Gastrocnemius medialis (tissue), 4 donors: Measurements from ENCODE around the gene ADRA1B.

Source experiments
- CTCF ChIP-seq, 5 experiments: fragments of 450-650 bp in 3 of 5; fragments of 200-600 bp in 2 of 5; sonication (generic) in 2 of 5; IDR thresholded peaks in 4 of 5; conservative IDR thresholded peaks in 1 of 5; 1 replicate in 4 of 5; 2 replicates in 1 of 5; pipeline ENCODE4 v1.5.1; 2016 to 2019; ENCODE audit warnings: antibody characterized with exemption in 5 of 5, mild to moderate bottlenecking in 3 of 5, moderate library complexity in 3 of 5
- POLR2A ChIP-seq, 2 donors: fragments of 450-650 bp; IDR thresholded peaks; one replicate each; pipeline ENCODE4 v1.6.1; 2017; ENCODE audit warnings: antibody characterized with exemption in 2 of 2, mild to moderate bottlenecking in 2 of 2, moderate library complexity in 2 of 2

DNA sequence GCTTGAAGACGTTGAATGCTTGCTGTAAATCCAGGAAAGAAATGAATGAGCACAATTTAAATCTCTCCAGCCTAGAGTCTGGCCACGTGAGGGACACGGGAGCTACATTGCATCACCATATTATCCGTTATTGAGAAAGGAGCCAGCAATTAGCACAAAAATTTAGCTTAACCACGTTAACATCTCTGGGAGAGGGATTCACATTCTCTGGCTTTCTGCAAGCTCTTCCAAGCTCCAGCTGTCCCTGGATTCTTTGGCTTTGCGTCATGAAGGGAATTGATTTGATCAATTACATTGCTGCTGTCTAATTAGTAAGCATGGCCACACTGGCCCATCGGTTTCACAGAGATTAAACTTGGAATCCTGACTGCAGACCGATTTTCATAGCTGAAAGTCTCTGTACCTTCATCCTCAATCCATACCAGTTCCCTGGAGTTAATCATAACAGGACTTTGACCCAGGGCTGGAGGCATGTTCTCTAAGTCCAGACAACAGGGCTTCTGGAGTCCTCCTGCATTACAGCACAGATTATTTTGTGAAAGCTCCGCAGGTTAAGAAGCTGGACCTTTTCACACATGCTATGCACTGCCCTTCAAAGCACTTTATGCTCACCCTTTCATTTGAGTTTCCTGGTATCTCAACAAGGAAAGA lies 31.6 kb downstream of the ADRA1B start:
- TF ChIP-seq POLR2A (IDR thresholded peaks at IDR 0.05) (no peak), CTCF (IDR thresholded peaks at IDR 0.05 in 4 of 5, conservative IDR thresholded peaks at IDR 0.05 in 1 of 5) (no peak)
